ENCODE data around the gene CHADL. TPM values are rescaled to one million over a fixed set of nuclear protein-coding genes. Genes with fewer than 3 reads are reported as not detected.

The CHADL gene
- total RNA-seq, 4 donors from 2014 or later, result 4.6 to 7.5 (median 6.2) TPM

- intact Hi-C loops (cut with DNase I), result no loop called here
Measured at GRCh38 chr22:41243361-41243760, 2.6 kb upstream of the CHADL start.

DNA sequence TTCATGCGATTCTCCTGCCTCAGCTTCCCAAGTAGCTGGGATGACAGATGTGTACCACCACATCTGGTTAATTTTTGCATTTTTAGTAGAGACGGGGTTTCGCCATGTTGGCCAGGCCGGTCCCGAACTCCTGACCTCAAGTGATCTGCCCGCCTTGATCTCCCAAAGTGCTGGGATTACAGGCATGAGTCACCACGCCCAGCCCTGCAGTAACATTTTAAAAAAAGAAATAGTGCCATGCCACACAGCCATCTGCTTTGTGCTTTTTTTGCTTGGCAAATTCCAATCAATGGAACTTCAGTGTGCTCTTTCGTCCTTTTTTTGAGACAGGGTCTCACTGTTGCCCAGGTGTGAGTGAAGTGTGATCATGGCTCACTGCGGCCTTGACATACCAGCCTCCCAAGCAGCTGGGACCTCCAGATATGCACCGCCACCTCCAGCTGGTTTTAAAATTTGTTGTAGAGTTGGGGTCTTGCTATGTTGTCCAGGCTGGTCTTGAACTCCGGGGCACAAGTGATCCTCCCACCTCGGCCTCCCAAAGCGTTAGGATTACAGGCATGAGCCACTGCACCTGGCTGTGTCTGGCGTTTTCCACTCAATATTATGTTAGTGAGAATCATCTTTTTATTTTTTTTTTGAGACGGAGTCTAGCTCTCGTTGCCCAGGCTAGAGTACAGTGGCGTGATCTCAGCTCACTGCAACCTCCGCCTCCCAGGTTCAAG is 1.8 kb upstream of the CHADL start:
- H3K27ac ChIP-seq, result no peak overlapping the region
- TF ChIP-seq, protein P1, sequence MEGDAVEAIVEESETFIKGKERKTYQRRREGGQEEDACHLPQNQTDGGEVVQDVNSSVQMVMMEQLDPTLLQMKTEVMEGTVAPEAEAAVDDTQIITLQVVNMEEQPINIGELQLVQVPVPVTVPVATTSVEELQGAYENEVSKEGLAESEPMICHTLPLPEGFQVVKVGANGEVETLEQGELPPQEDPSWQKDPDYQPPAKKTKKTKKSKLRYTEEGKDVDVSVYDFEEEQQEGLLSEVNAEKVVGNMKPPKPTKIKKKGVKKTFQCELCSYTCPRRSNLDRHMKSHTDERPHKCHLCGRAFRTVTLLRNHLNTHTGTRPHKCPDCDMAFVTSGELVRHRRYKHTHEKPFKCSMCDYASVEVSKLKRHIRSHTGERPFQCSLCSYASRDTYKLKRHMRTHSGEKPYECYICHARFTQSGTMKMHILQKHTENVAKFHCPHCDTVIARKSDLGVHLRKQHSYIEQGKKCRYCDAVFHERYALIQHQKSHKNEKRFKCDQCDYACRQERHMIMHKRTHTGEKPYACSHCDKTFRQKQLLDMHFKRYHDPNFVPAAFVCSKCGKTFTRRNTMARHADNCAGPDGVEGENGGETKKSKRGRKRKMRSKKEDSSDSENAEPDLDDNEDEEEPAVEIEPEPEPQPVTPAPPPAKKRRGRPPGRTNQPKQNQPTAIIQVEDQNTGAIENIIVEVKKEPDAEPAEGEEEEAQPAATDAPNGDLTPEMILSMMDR (IDR thresholded peaks at IDR 0.05), result no peak
- TF ChIP-seq POLR2A (IDR thresholded peaks at IDR 0.05), result no peak
- 95 to 96% methylated on average over 18 of the region's 18 CpGs for WGBS, 2 donors
- no peaks in the 10 kb centered on the region for H3K9me3 ChIP-seq
- peaks cover 6 to 8% of the 10 kb centered on the region in 2 donors for H3K36me3 ChIP-seq
- H3K4me3 ChIP-seq (replicated peaks in 1 of 3), result no peak overlapping the region
- no peaks in the 10 kb centered on the region for H3K27me3 ChIP-seq
- peaks cover 6% of the 10 kb centered on the region in 2 donors for H3K4me1 ChIP-seq
- intact Hi-C loops (cut with DNase I), result no loop called here
- DNase-seq, result no peak

More at GRCh38 chr22:41243361-41243760, 2.6 kb upstream of the CHADL start:
- H3K36me3 ChIP-seq, result peaks cover 11 to 14% of the 10 kb centered on the region in 2 donors
- no peaks in the 10 kb centered on the region for H3K9me3 ChIP-seq
- DNase-seq, result no peak
- no peak for TF ChIP-seq POLR2A (IDR thresholded peaks at IDR 0.05)
- TF ChIP-seq, protein P1 (IDR thresholded peaks at IDR 0.05), result no peak
- 93 to 94% methylated on average over 6 of the region's 6 CpGs for WGBS, 2 donors
- no peak overlapping the region for H3K4me3 ChIP-seq (replicated peaks in 1 of 3)
- peaks cover 2% of the 10 kb centered on the region in 2 donors for H3K4me1 ChIP-seq
- no peaks in the 10 kb centered on the region for H3K27me3 ChIP-seq
- H3K27ac ChIP-seq, result no peak overlapping the region

DNA sequence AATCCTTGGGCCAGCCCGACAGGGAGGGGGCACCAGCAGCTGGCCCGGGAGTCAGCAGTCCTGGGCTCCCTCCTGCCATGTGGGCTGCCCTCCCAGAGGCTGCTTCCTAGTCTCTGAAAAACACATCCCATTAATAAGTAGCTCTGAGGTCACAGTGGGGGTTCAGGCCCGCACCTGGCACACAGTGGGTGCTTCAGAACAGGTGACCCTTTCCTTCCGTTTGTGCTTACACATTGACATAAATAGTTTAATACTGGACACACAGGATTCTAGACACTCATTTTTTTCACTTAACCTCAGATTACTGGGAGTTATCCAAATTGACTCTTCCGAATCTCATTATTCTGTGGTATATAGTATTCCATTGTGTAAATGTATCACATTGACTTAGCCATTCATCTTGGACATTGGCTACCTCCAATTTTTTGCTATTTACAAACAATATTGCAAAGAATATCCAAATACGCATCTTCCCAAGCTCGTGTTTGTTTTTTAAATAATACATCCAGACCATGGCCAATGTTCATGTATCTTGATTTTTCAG is 474 bp upstream of the CHADL start:
- no peak for DNase-seq
- H3K4me1 ChIP-seq, result peaks cover 12 to 19% of the 10 kb centered on the region in 2 donors
- H3K27ac ChIP-seq, result no peak overlapping the region
- H3K27me3 ChIP-seq, result no peaks in the 10 kb centered on the region
- peaks cover 2 to 3% of the 10 kb centered on the region in 2 donors for H3K36me3 ChIP-seq
- H3K9me3 ChIP-seq, result no peaks in the 10 kb centered on the region
- intact Hi-C loops (cut with DNase I), result no loop called here
- WGBS, 2 donors, result 84 to 91% methylated on average over 7 of the region's 7 CpGs
- TF ChIP-seq POLR2A (IDR thresholded peaks at IDR 0.05), result no peak
- TF ChIP-seq, protein P1 (IDR thresholded peaks at IDR 0.05), result no peak
- H3K4me3 ChIP-seq (replicated peaks in 1 of 3), result no peak overlapping the region

GRCh38 chr22:41239443-41240128 is 1.1 kb downstream of the CHADL start:
- DNase-seq, result no peak
- intact Hi-C loops (cut with DNase I), result loop anchor here (10.0 kb wide), 1 partner anchor 315 kb away; no protein-coding TSS in a partner anchor
- H3K27me3 ChIP-seq, result no peaks in the 10 kb centered on the region
- TF ChIP-seq, protein P1 (IDR thresholded peaks at IDR 0.05), result no peak
- no peak for TF ChIP-seq POLR2A (IDR thresholded peaks at IDR 0.05)
- no peaks in the 10 kb centered on the region for H3K36me3 ChIP-seq
- no peak overlapping the region for H3K4me3 ChIP-seq (replicated peaks in 1 of 3)
- no peak overlapping the region for H3K27ac ChIP-seq
- no peaks in the 10 kb centered on the region for H3K9me3 ChIP-seq
- 84 to 85% methylated on average over 7 to 16 of the region's 16 CpGs for WGBS, 2 donors
- H3K4me1 ChIP-seq, result peaks cover 12 to 19% of the 10 kb centered on the region in 2 donors

Data from thyroid gland (tissue), 4 donors.